B cell (primary cell): ENCODE measurements around the gene PCDHGB5. TPM values are rescaled to one million over a fixed set of nuclear protein-coding genes. Genes with fewer than 3 reads are reported as not detected.
A peak's percentile ranks its signal among the peaks of the same experiment; 100 is the strongest.

Experiments used
- ATAC-seq: fragments of 200-7000 bp; cut with Tn5 transposase; one replicate; pipeline ENCODE4 v1.10.0; 2021; ENCODE audit warnings: low read depth, mild to moderate bottlenecking, moderate number of reproducible peaks, moderate library complexity
- CTCF ChIA-PET: fragments of 350-600 bp; sonication (Branson Sonifier 250); formaldehyde crosslinking; loops from one replicate; lab custom pipeline; 2021; ENCODE audit warnings: antibody characterized with exemption, inconsistent platforms; lab: Charles Lee
- POLR2A ChIA-PET: fragments of 350-600 bp; sonication (Branson Sonifier 250); formaldehyde crosslinking; loops from one replicate; lab custom pipeline; 2021; ENCODE audit warnings: antibody characterized with exemption; lab: Charles Lee
- DNase-seq: peaks from one replicate; pipeline ENCODE4 v3.0.0; 2013
- H2AFZ ChIP-seq: 2 replicates; pipeline ENCODE4 v1.6.1; 2012; ENCODE audit warnings: mild to moderate bottlenecking, low read depth, low read length; ENCODE audit not compliant: insufficient read depth, poor library complexity, severe bottlenecking
- H3K27ac ChIP-seq, 2 donors: 1 replicate in 1 of 2; 2 replicates in 1 of 2; pipeline ENCODE4 v1.5.1; 2012 to 2013; ENCODE audit warnings: low read length in 2 of 2, mild to moderate bottlenecking in 2 of 2, moderate library complexity in 1 of 2
- H3K27me3 ChIP-seq, 4 experiments: fragments of 200-600 bp in 1 of 4; sonication (generic) in 1 of 4; replicated peaks in 1 of 4; 1 replicate in 2 of 4; 2 replicates in 2 of 4; pipeline versions ENCODE4 v1.6.1 to v1.7.0; 2013 to 2016; ENCODE audit warnings: low read length in 3 of 4, mild to moderate bottlenecking in 2 of 4, mixed read lengths in 1 of 4, moderate library complexity in 1 of 4; ENCODE audit not compliant: insufficient read depth in 4 of 4, control insufficient read depth in 3 of 4; ENCODE audit errors: control extremely low read depth in 1 of 4
- H3K36me3 ChIP-seq, 2 experiments: replicated peaks in 1 of 2; 1 replicate in 1 of 2; 2 replicates in 1 of 2; pipeline versions ENCODE4 v1.6.1 to v1.7.1; 2013; ENCODE audit warnings: low read length in 1 of 2; ENCODE audit not compliant: insufficient read depth in 2 of 2, control insufficient read depth in 1 of 2; ENCODE audit errors: control extremely low read depth in 1 of 2, extremely low read depth in 1 of 2
- H3K4me1 ChIP-seq, 2 donors: fragments of 200-600 bp in 1 of 2; sonication (generic) in 1 of 2; 1 replicate in 1 of 2; 2 replicates in 1 of 2; pipeline versions ENCODE4 v1.5.1 to v1.6.1; 2013 to 2017; ENCODE audit warnings: low read length in 2 of 2; ENCODE audit not compliant: control insufficient read depth in 2 of 2, insufficient read depth in 2 of 2
- H3K4me2 ChIP-seq: replicated peaks from 2 replicates; pipeline ENCODE3; 2012; ENCODE audit warnings: mild to moderate bottlenecking, low read depth, low read length; ENCODE audit not compliant: poor library complexity, severe bottlenecking
- H3K4me3 ChIP-seq, 5 experiments: fragments of 200-600 bp in 1 of 5; sonication (generic) in 1 of 5; 1 replicate in 3 of 5; 2 replicates in 2 of 5; pipeline versions ENCODE4 v1.5.1 to v1.7.0; 2011 to 2016; ENCODE audit warnings: low read length in 4 of 5, mild to moderate bottlenecking in 4 of 5, low read depth in 2 of 5, control low read depth in 1 of 5, moderate library complexity in 1 of 5; ENCODE audit not compliant: insufficient read depth in 1 of 5; ENCODE audit errors: control extremely low read depth in 1 of 5, extremely low read depth in 1 of 5
- H3K79me2 ChIP-seq: fragments of 200-600 bp; sonication (generic); one replicate; pipeline ENCODE4 v1.6.0; 2016; ENCODE audit warnings: low read length; ENCODE audit not compliant: control insufficient read depth, insufficient read depth
- H3K9ac ChIP-seq: fragments of 200-600 bp; sonication (generic); 2 replicates; pipeline ENCODE4 v1.6.1; 2017; ENCODE audit warnings: mild to moderate bottlenecking, low read length, moderate library complexity
- H3K9me3 ChIP-seq, 3 donors: one replicate each; pipeline versions ENCODE4 v1.6.1 to v1.7.1; 2013; ENCODE audit warnings: low read length in 2 of 3; ENCODE audit not compliant: control insufficient read depth in 2 of 3, insufficient read depth in 1 of 3; ENCODE audit errors: control extremely low read depth in 1 of 3
- H4K20me1 ChIP-seq: 2 replicates; pipeline ENCODE4 v1.6.0; 2012; ENCODE audit warnings: mild to moderate bottlenecking, low read length; ENCODE audit not compliant: insufficient read depth, control insufficient read depth, poor library complexity, severe bottlenecking
- H3K27ac Mint-ChIP-seq: one replicate; pipeline ENCODE4 v1.8.0; 2021; ENCODE audit warnings: mixed read lengths
- H3K27me3 Mint-ChIP-seq: one replicate; pipeline ENCODE4 v1.8.0; 2021; ENCODE audit warnings: mixed read lengths
- H3K4me1 Mint-ChIP-seq: one replicate; pipeline ENCODE4 v1.8.0; 2021; ENCODE audit warnings: mixed read lengths
- H3K4me3 Mint-ChIP-seq: one replicate; pipeline ENCODE4 v1.8.0; 2021; ENCODE audit warnings: mixed read lengths
- H3K9me3 Mint-ChIP-seq: one replicate; pipeline ENCODE4 v1.8.0; 2022; ENCODE audit warnings: mixed read lengths; ENCODE audit not compliant: insufficient read depth
- CTCF ChIP-seq: fragments of 200-600 bp; IDR thresholded peaks from one replicate; pipeline ENCODE4 v1.8.0; 2022; ENCODE audit warnings: antibody characterized with exemption, mild to moderate bottlenecking
- EZH2 ChIP-seq: IDR thresholded peaks from 2 replicates; pipeline ENCODE4 v1.6.1; 2012; ENCODE audit warnings: borderline replicate concordance, low read depth, mild to moderate bottlenecking, moderate library complexity, low read length; ENCODE audit not compliant: insufficient read depth, poor library complexity, severe bottlenecking
- WGBS: methylation state at CpG from one replicate; pipeline ENCODE4 v1.1.5; 2013; ENCODE audit warnings: missing lambda C conversion rate; ENCODE audit not compliant: insufficient coverage; 5-methylcytosine and 5-hydroxymethylcytosine counted together
- intact Hi-C: fragments of 100-400 bp; cut with micrococcal nuclease; formaldehyde crosslinking; loops from one replicate; pipeline ENCODE4 v1.10.0; 2022
- polyA plus RNA-seq: library from polyadenylated mRNA; depleted of rRNA; stranded (reverse); fragments of >200 nt; gene quantifications from 2 replicates; pipeline ENCODE4 v1.2.3, GENCODE V29; 2012
- total RNA-seq, 2 donors: library from RNA; stranded (reverse); fragments of 120-200 nt in 1 of 2; gene quantifications; 1 replicate in 1 of 2; 2 replicates in 1 of 2; pipeline versions ENCODE4 v1.2.3 to v1.2.4, GENCODE V29; 2013 to 2022

Gene PCDHGB5
- total and polyA plus RNA-seq, 2 donors (not counting 1 experiment from before 2014, with no cell fraction given): 0.37 to 2.5 TPM

DNA sequence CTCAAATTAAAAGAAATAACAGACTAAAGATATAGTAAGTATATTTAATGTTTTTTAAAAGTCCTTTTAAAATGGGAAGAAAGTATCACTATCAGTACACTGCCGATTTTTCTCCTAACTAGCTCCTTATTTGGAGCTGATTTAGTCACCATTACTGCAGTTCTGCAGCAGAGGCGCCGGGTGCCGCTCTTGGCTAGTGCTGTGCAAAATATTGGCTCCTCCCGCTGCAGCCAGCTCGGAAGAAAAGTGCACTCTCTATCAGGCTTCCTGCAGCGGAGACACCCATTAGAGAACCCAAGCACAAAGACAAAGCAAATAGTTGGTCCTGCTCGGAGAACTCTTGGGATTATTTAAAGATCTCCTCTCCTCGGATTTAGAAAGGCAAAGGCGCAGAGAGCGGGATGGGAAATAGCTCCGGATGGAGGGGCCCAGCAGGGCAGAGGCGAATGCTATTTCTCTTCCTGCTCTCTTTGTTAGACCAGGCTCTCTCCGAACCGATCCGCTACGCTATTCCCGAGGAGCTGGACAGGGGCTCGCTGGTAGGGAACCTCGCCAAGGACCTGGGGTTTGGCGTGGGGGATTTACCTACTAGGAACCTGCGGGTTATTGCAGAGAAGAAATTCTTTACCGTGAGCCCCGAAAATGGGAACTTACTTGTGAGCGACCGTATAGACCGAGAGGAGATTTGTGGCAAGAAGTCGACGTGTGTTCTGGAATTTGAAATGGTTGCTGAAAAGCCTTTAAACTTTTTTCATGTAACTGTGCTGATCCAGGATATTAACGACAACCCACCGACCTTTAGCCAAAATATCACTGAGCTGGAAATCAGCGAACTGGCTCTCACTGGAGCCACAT, 27.5 kb upstream of the PCDHGB5 start, which contains the start of gene PCDHGB3:
PCDHGB3 (plus strand) TSS at position 249 of the 855 bp plus-strand sequence; CDS start at position 402, 153 bp downstream.
- ATAC-seq (peak; percentile 74), DNase-seq (peak; percentile 54)
- POLR2A ChIA-PET: no interaction called here
- no peaks in the 10 kb centered on the region for H3K79me2 ChIP-seq
- no peaks in the 10 kb centered on the region for H3K36me3 ChIP-seq
- no peak within 1 kb of the TSS for H3K27ac ChIP-seq
- CTCF ChIA-PET: interaction anchor here (0.7 to 3.0 kb wide), 15 partner anchors 12 to 509 kb away, joined by 3 to 17 read pairs (median 4); partner anchors contain the start of genes PCDHGA10, PCDHGA11, PCDHGA12 and PCDHGC3
- peaks cover 0 to 65% (median 39%) of the 10 kb centered on the region in 4 experiments for H3K27me3 ChIP-seq
- H3K4me3 ChIP-seq: peak within 1 kb of the TSS in 4 of 5 experiments; percentile 23 to 55 (median 38)
- peak within 1 kb of the TSS; percentile 51 for H3K9ac ChIP-seq
- H2AFZ ChIP-seq: peak within 1 kb of the TSS; percentile 71
- H3K27me3 Mint-ChIP-seq: peaks cover 53% of the 10 kb centered on the region
- H4K20me1 ChIP-seq: no peaks in the 10 kb centered on the region
- WGBS: 26% methylated on average over 32 of the region's 32 CpGs
- TF ChIP-seq CTCF (peak; percentile 38), EZH2 (no peak)
- H3K27ac Mint-ChIP-seq: peak within 1 kb of the TSS; percentile 39
- H3K4me1 ChIP-seq: peaks cover 0 to 5% of the 10 kb centered on the region in 2 donors
- H3K9me3 Mint-ChIP-seq: peaks cover 9% of the 10 kb centered on the region
- peak within 1 kb of the TSS; percentile 82 for H3K4me3 Mint-ChIP-seq
- peaks cover 4 to 61% (median 45%) of the 10 kb centered on the region in 3 donors for H3K9me3 ChIP-seq
- intact Hi-C loops: loop anchor here (1.0 to 5.0 kb wide), 2 partner anchors 32 to 188 kb away; partner anchors contain the start of gene PCDHGA9
- peak within 1 kb of the TSS; percentile 58 for H3K4me2 ChIP-seq
- peaks cover 8% of the 10 kb centered on the region for H3K4me1 Mint-ChIP-seq
